ENCODE results near the gene GINS3.

The GINS3 gene

GRCh38 chr16:58418601-58419000 is 26.3 kb downstream of the GINS3 start:
- H3K9me3 ChIP-seq (ENCODE audit: control insufficient read depth, insufficient read depth, low read depth, low read length) = no peaks in the 10 kb centered on the region
- H3K27ac ChIP-seq (ENCODE audit: extremely low read depth, low read depth, low read length) = no peak overlapping the region
- CTCF ChIA-PET = no interaction called here
- no peaks in the 10 kb centered on the region for H3K36me3 ChIP-seq (ENCODE audit: control insufficient read depth in 2 of 2, insufficient read depth in 1 of 2, low read length in 2 of 2)
- no peak overlapping the region for H3K4me3 ChIP-seq (ENCODE audit: low read depth, low read length)
- POLR2A ChIA-PET = no interaction called here
- peaks cover 2% of the 10 kb centered on the region; the same call in 1 of the 2 replicates for H3K4me1 ChIP-seq (ENCODE audit: control insufficient read depth, insufficient read depth, low read length)
- TF ChIP-seq SP2 (tag by site-specific recombination; IDR thresholded peaks at IDR 0.05) = no peak
- peak; percentile 43 for TF ChIP-seq ZNF335 (tag by site-specific recombination; conservative IDR thresholded peaks at IDR 0.05)
- TF ChIP-seq ZBTB26 (tag by site-specific recombination; optimal IDR thresholded peaks at IDR 0.05) = no peak
- no peak for TF ChIP-seq GLI4 (tag by site-specific recombination; IDR thresholded peaks at IDR 0.05)
- no peak for TF ChIP-seq MYNN (tag by site-specific recombination; IDR thresholded peaks at IDR 0.05; ENCODE audit: borderline replicate concordance)
- no peak for TF ChIP-seq ZNF843 (tag by site-specific recombination; IDR thresholded peaks at IDR 0.05)
- no peak for TF ChIP-seq ZNF280C (tag by site-specific recombination; IDR thresholded peaks at IDR 0.05)
- TF ChIP-seq ZFHX2 (tag by site-specific recombination; conservative IDR thresholded peaks at IDR 0.05) = peak; percentile 91
- TF ChIP-seq HOXA7 (CRISPR knock-in tag; IDR thresholded peaks at IDR 0.05; ENCODE audit: borderline replicate concordance) = no peak
- no peak for TF ChIP-seq ZBTB20 (tag by site-specific recombination; IDR thresholded peaks at IDR 0.05)
- no peak for TF ChIP-seq ZNF777 (tag by site-specific recombination; IDR thresholded peaks at IDR 0.05; ENCODE audit: borderline replicate concordance)
- no peak for TF ChIP-seq ZNF23 (tag by site-specific recombination; IDR thresholded peaks at IDR 0.05; ENCODE audit: borderline replicate concordance)
- no peak for TF ChIP-seq ZNF555 (tag by site-specific recombination; conservative IDR thresholded peaks at IDR 0.05)
- TF ChIP-seq ZNF184 (tag by site-specific recombination; IDR thresholded peaks at IDR 0.05) = no peak
- no peak for TF ChIP-seq ZNF768 (tag by site-specific recombination; IDR thresholded peaks at IDR 0.05)
- TF ChIP-seq ZNF280D (tag by site-specific recombination; IDR thresholded peaks at IDR 0.05) = no peak
- no peak for TF ChIP-seq ZNF114 (tag by site-specific recombination; IDR thresholded peaks at IDR 0.05)
- TF ChIP-seq ZFP69B (tag by site-specific recombination; IDR thresholded peaks at IDR 0.05) = no peak
- TF ChIP-seq ZNF169 (tag by site-specific recombination; IDR thresholded peaks at IDR 0.05) = no peak
- no peak for TF ChIP-seq HOXD13 (CRISPR knock-in tag; IDR thresholded peaks at IDR 0.05; ENCODE audit: borderline replicate concordance)
- TF ChIP-seq ZNF488 (tag by site-specific recombination; IDR thresholded peaks at IDR 0.05) = no peak
- peak; percentile 28; the same call in 1 of the 2 replicates for TF ChIP-seq PRDM1 (tag by site-specific recombination; IDR thresholded peaks at IDR 0.05)
- TF ChIP-seq ZNF629 (tag by site-specific recombination; IDR thresholded peaks at IDR 0.05) = no peak
- TF ChIP-seq ZNF157 (tag by site-specific recombination; IDR thresholded peaks at IDR 0.05) = no peak
- TF ChIP-seq ZNF423 (tag by site-specific recombination; IDR thresholded peaks at IDR 0.05) = no peak
- TF ChIP-seq GLIS1 (tag by site-specific recombination; IDR thresholded peaks at IDR 0.05) = no peak
- TF ChIP-seq ZNF544 (tag by site-specific recombination; IDR thresholded peaks at IDR 0.05) = no peak
- TF ChIP-seq PRDM10 (tag by site-specific recombination; IDR thresholded peaks at IDR 0.05) = peak; percentile 52
- no peak for TF ChIP-seq ZXDB (tag by site-specific recombination; IDR thresholded peaks at IDR 0.05)
- TF ChIP-seq ZNF473 (tag by site-specific recombination; IDR thresholded peaks at IDR 0.05) = no peak
- no peak for TF ChIP-seq ZNF175 (tag by site-specific recombination; IDR thresholded peaks at IDR 0.05)

All from HEK293 (cell line).